ENCODE data around the gene SORL1.

DNA sequence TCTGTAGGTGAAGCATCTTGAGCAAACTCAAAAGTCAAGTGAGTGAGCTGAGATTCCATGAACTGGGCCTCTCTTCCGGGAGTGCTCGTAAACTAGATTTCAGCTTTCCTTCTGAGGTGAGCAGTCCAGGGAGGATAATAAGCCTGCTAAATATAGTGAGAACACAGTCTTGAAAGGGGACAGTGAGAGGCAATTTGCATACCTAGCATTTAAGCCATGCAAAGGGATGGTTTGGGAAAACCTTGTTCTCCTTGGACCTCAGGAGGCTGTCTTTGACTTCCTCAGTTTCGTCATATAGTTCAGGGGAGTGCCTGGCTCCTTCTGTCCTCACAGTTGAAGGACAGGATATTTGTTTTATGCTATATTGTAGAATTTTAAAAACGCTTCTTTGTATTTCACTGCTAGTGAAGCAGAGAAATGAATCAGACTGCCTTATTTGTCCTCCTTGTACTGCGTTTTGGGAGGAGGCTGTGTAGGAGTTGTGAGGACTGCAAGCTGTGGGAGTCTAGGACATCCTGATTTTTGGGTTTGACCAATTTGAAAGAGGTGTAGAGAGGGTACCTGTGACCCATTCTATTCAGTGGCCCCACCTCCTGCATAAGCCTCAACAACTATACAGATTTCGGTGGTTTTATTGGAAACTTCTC lies 11.7 kb downstream of the SORL1 start:
- TF ChIP-seq, protein P1, sequence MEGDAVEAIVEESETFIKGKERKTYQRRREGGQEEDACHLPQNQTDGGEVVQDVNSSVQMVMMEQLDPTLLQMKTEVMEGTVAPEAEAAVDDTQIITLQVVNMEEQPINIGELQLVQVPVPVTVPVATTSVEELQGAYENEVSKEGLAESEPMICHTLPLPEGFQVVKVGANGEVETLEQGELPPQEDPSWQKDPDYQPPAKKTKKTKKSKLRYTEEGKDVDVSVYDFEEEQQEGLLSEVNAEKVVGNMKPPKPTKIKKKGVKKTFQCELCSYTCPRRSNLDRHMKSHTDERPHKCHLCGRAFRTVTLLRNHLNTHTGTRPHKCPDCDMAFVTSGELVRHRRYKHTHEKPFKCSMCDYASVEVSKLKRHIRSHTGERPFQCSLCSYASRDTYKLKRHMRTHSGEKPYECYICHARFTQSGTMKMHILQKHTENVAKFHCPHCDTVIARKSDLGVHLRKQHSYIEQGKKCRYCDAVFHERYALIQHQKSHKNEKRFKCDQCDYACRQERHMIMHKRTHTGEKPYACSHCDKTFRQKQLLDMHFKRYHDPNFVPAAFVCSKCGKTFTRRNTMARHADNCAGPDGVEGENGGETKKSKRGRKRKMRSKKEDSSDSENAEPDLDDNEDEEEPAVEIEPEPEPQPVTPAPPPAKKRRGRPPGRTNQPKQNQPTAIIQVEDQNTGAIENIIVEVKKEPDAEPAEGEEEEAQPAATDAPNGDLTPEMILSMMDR (conservative IDR thresholded peaks at IDR 0.05 in 1 of 2, IDR thresholded peaks at IDR 0.05 in 1 of 2; ENCODE audit: extremely low read depth in 1 of 2, insufficient read depth in 1 of 2, low read depth in 1 of 2, low read length in 2 of 2): no peak
- TF ChIP-seq EZH2 (IDR thresholded peaks at IDR 0.05; ENCODE audit: borderline replicate concordance, low read length): no peak
